HEK293 (cell line): ENCODE measurements around the gene FBXO9.

Source experiments
- BCL11A ChIP-seq: fragments of 450-650 bp; formaldehyde crosslinking; IDR thresholded peaks from 2 replicates; pipeline ENCODE4 v1.5.1; 2016; ENCODE audit warnings: low read depth, missing biosample characterization, missing genetic modification characterization
- BCL11B ChIP-seq: fragments of 450-650 bp; formaldehyde crosslinking; IDR thresholded peaks from 2 replicates; pipeline ENCODE4 v1.5.1; 2016; ENCODE audit warnings: low read depth, missing biosample characterization, missing genetic modification characterization
- FEZF1 ChIP-seq: fragments of 450-650 bp; formaldehyde crosslinking; IDR thresholded peaks from 2 replicates; pipeline ENCODE4 v1.5.1; 2016; ENCODE audit warnings: missing biosample characterization, missing genetic modification characterization
- IKZF3 ChIP-seq: fragments of 450-650 bp; IDR thresholded peaks from 2 replicates; pipeline ENCODE4 v1.5.0; 2018; ENCODE audit warnings: missing biosample characterization, mild to moderate bottlenecking, missing genetic modification characterization, moderate library complexity
- KLF1 ChIP-seq: fragments of 450-650 bp; formaldehyde crosslinking; IDR thresholded peaks from 2 replicates; pipeline ENCODE4 v1.5.1; 2016; ENCODE audit warnings: missing biosample characterization, missing genetic modification characterization
- OSR2 ChIP-seq: fragments of 450-650 bp; formaldehyde crosslinking; IDR thresholded peaks from 2 replicates; pipeline ENCODE4 v1.5.1; 2016; ENCODE audit warnings: missing biosample characterization, missing genetic modification characterization
- PRDM6 ChIP-seq: fragments of 450-650 bp; formaldehyde crosslinking; IDR thresholded peaks from 2 replicates; pipeline ENCODE4 v1.5.1; 2017; ENCODE audit warnings: missing biosample characterization, missing genetic modification characterization
- REPIN1 ChIP-seq: fragments of 450-650 bp; formaldehyde crosslinking; IDR thresholded peaks from 2 replicates; pipeline ENCODE4 v1.5.1; 2017; ENCODE audit warnings: missing biosample characterization, missing genetic modification characterization, low read depth
- SCRT1 ChIP-seq: fragments of 450-650 bp; formaldehyde crosslinking; IDR thresholded peaks from 2 replicates; pipeline ENCODE4 v1.5.1; 2016; ENCODE audit warnings: missing biosample characterization, missing genetic modification characterization, borderline replicate concordance
- SETDB1 ChIP-seq: IDR thresholded peaks from one replicate; pipeline ENCODE4 v1.6.1; 2017; ENCODE audit warnings: mild to moderate bottlenecking, low read length, moderate library complexity, mixed read lengths; ENCODE audit not compliant: insufficient read length
- TRIM28 ChIP-seq: IDR thresholded peaks from 2 replicates; pipeline ENCODE4 v1.6.1; 2011; ENCODE audit warnings: low read length, control low read depth, borderline replicate concordance
- ZBTB21 ChIP-seq: fragments of 450-650 bp; formaldehyde crosslinking; IDR thresholded peaks from 2 replicates; pipeline ENCODE4 v1.5.1; 2017; ENCODE audit warnings: missing biosample characterization, missing genetic modification characterization
- ZBTB8A ChIP-seq: fragments of 450-650 bp; formaldehyde crosslinking; IDR thresholded peaks from 2 replicates; pipeline ENCODE4 v1.5.1; 2016; ENCODE audit warnings: missing biosample characterization, missing genetic modification characterization
- ZNF114 ChIP-seq: fragments of 450-650 bp; formaldehyde crosslinking; IDR thresholded peaks from 2 replicates; pipeline ENCODE4 v1.5.0; 2017; ENCODE audit warnings: missing biosample characterization, missing genetic modification characterization
- ZNF140 ChIP-seq: fragments of 450-650 bp; formaldehyde crosslinking; IDR thresholded peaks from 2 replicates; pipeline ENCODE4 v1.5.1; 2016; ENCODE audit warnings: missing biosample characterization, missing genetic modification characterization
- ZNF16 ChIP-seq: fragments of 450-650 bp; formaldehyde crosslinking; IDR thresholded peaks from 2 replicates; pipeline ENCODE4 v1.5.1; 2016; ENCODE audit warnings: low read depth, missing biosample characterization, missing genetic modification characterization
- ZNF24 ChIP-seq: fragments of 450-650 bp; formaldehyde crosslinking; IDR thresholded peaks from 2 replicates; pipeline ENCODE4 v1.5.1; 2016; ENCODE audit warnings: missing biosample characterization, missing genetic modification characterization
- ZNF274 ChIP-seq, 2 experiments: fragments of 200-500 bp in 1 of 2; fragments of 450-650 bp in 1 of 2; sonication (Bioruptor generic) in 1 of 2; formaldehyde crosslinking in 1 of 2; IDR thresholded peaks; 2 replicates each; pipeline versions ENCODE4 v1.5.1 to v1.6.1; 2014 to 2016; ENCODE audit warnings: borderline replicate concordance in 1 of 2, inconsistent platforms in 1 of 2, low read length in 1 of 2, missing biosample characterization in 1 of 2, missing genetic modification characterization in 1 of 2
- ZNF311 ChIP-seq: fragments of 450-650 bp; formaldehyde crosslinking; IDR thresholded peaks from 2 replicates; pipeline ENCODE4 v1.5.1; 2017; ENCODE audit warnings: missing biosample characterization, missing genetic modification characterization, borderline replicate concordance
- ZNF341 ChIP-seq: fragments of 450-650 bp; formaldehyde crosslinking; IDR thresholded peaks from 2 replicates; pipeline ENCODE4; 2016; ENCODE audit warnings: low read depth, missing biosample characterization, missing genetic modification characterization
- ZNF37A ChIP-seq: fragments of 450-650 bp; IDR thresholded peaks from 2 replicates; pipeline ENCODE4 v1.5.1; 2018; ENCODE audit warnings: missing biosample characterization, missing genetic modification characterization
- ZNF404 ChIP-seq: fragments of 450-650 bp; formaldehyde crosslinking; IDR thresholded peaks from 2 replicates; pipeline ENCODE4 v1.5.1; 2017; ENCODE audit warnings: missing biosample characterization, missing genetic modification characterization
- ZNF416 ChIP-seq: fragments of 450-650 bp; formaldehyde crosslinking; IDR thresholded peaks from 2 replicates; pipeline ENCODE4 v1.5.1; 2016; ENCODE audit warnings: missing biosample characterization, missing genetic modification characterization
- ZNF433 ChIP-seq: fragments of 450-650 bp; formaldehyde crosslinking; IDR thresholded peaks from 2 replicates; pipeline ENCODE4 v1.5.1; 2016; ENCODE audit warnings: missing biosample characterization, missing genetic modification characterization, low read depth
- ZNF521 ChIP-seq: fragments of 450-650 bp; formaldehyde crosslinking; IDR thresholded peaks from 2 replicates; pipeline ENCODE4 v1.5.1; 2017; ENCODE audit warnings: missing biosample characterization, mild to moderate bottlenecking, missing genetic modification characterization
- ZNF544 ChIP-seq: fragments of 450-650 bp; formaldehyde crosslinking; IDR thresholded peaks from 2 replicates; pipeline ENCODE4 v1.5.0; 2017; ENCODE audit warnings: missing biosample characterization, missing genetic modification characterization
- ZNF596 ChIP-seq: fragments of 450-650 bp; IDR thresholded peaks from 2 replicates; pipeline ENCODE4 v1.5.0; 2018; ENCODE audit warnings: missing biosample characterization, mild to moderate bottlenecking, missing genetic modification characterization, moderate library complexity
- ZNF670 ChIP-seq: fragments of 450-650 bp; formaldehyde crosslinking; IDR thresholded peaks from 2 replicates; pipeline ENCODE4 v1.5.1; 2016; ENCODE audit warnings: missing biosample characterization, missing genetic modification characterization, low read depth
- ZNF843 ChIP-seq: fragments of 450-650 bp; formaldehyde crosslinking; IDR thresholded peaks from 2 replicates; pipeline ENCODE4 v1.5.1; 2016; ENCODE audit warnings: missing biosample characterization, missing genetic modification characterization
- ZSCAN30 ChIP-seq: fragments of 450-650 bp; IDR thresholded peaks from 2 replicates; pipeline ENCODE4 v1.5.1; 2018; ENCODE audit warnings: missing biosample characterization, mild to moderate bottlenecking, missing genetic modification characterization, moderate library complexity
- ZSCAN4 ChIP-seq: fragments of 450-650 bp; formaldehyde crosslinking; IDR thresholded peaks from 2 replicates; pipeline ENCODE4 v1.5.1; 2017; ENCODE audit warnings: missing biosample characterization, missing genetic modification characterization
- ZXDB ChIP-seq: fragments of 450-650 bp; formaldehyde crosslinking; IDR thresholded peaks from 2 replicates; pipeline ENCODE4 v1.5.1; 2016; ENCODE audit warnings: missing biosample characterization, missing genetic modification characterization
- TF ChIP-seq, protein P1 (sequence below): fragments of 450-650 bp; IDR thresholded peaks from 2 replicates; pipeline ENCODE4 v1.5.1; 2018; ENCODE audit warnings: missing biosample characterization, mild to moderate bottlenecking, missing genetic modification characterization
- TF ChIP-seq, protein P2 (sequence below): fragments of 450-650 bp; formaldehyde crosslinking; IDR thresholded peaks from 2 replicates; pipeline ENCODE4 v1.5.1; 2016; ENCODE audit warnings: missing biosample characterization, missing genetic modification characterization
- TF ChIP-seq, protein P3 (sequence below): fragments of 450-650 bp; formaldehyde crosslinking; IDR thresholded peaks from 2 replicates; pipeline ENCODE4 v1.5.1; 2016; ENCODE audit warnings: missing biosample characterization, missing genetic modification characterization
- TF ChIP-seq, protein P4 (sequence below): fragments of 450-650 bp; formaldehyde crosslinking; IDR thresholded peaks from 2 replicates; pipeline ENCODE4 v1.5.1; 2016; ENCODE audit warnings: missing biosample characterization, missing genetic modification characterization

The FBXO9 gene

GRCh38 chr6:53086302-53086701, 21.1 kb downstream of the FBXO9 start (continued):
- TF ChIP-seq ZNF416 (tag by site-specific recombination) (no peak), ZBTB21 (tag by site-specific recombination) (no peak), TRIM28 (no peak), PRDM6 (tag by site-specific recombination) (peak; percentile 85), ZNF843 (tag by site-specific recombination) (peak; percentile 74), SCRT1 (tag by site-specific recombination) (no peak), SETDB1 (no peak), FEZF1 (peak; percentile 71), KLF1 (tag by site-specific recombination) (no peak), ZNF114 (tag by site-specific recombination) (no peak), REPIN1 (tag by site-specific recombination) (no peak), BCL11B (no peak), ZNF274 (IDR thresholded peaks at IDR 0.05; ENCODE audit: low read length) (no peak), ZNF274 (tag by site-specific recombination; IDR thresholded peaks at IDR 0.05; ENCODE audit: borderline replicate concordance) (no peak), ZNF433 (no peak), ZNF670 (no peak), ZNF37A (no peak), ZBTB8A (tag by site-specific recombination) (no peak), ZNF311 (tag by site-specific recombination) (no peak), BCL11A (tag by site-specific recombination) (no peak), IKZF3 (tag by site-specific recombination) (no peak), ZNF24 (tag by site-specific recombination) (no peak), ZNF140 (tag by site-specific recombination) (no peak), ZNF544 (tag by site-specific recombination) (no peak), ZXDB (tag by site-specific recombination) (peak; percentile 76), ZNF521 (no peak), ZSCAN30 (tag by site-specific recombination) (no peak), ZNF341 (tag by site-specific recombination) (no peak), ZNF596 (tag by site-specific recombination) (no peak), ZNF16 (tag by site-specific recombination) (no peak), ZSCAN4 (tag by site-specific recombination) (no peak), OSR2 (no peak; the same call in 1 of the 2 replicates), ZNF404 (tag by site-specific recombination) (no peak)
- TF ChIP-seq, protein P1, sequence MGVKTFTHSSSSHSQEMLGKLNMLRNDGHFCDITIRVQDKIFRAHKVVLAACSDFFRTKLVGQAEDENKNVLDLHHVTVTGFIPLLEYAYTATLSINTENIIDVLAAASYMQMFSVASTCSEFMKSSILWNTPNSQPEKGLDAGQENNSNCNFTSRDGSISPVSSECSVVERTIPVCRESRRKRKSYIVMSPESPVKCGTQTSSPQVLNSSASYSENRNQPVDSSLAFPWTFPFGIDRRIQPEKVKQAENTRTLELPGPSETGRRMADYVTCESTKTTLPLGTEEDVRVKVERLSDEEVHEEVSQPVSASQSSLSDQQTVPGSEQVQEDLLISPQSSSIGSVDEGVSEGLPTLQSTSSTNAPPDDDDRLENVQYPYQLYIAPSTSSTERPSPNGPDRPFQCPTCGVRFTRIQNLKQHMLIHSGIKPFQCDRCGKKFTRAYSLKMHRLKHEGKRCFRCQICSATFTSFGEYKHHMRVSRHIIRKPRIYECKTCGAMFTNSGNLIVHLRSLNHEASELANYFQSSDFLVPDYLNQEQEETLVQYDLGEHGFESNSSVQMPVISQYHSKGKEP (tag by site-specific recombination): no peak
- TF ChIP-seq, protein P2, sequence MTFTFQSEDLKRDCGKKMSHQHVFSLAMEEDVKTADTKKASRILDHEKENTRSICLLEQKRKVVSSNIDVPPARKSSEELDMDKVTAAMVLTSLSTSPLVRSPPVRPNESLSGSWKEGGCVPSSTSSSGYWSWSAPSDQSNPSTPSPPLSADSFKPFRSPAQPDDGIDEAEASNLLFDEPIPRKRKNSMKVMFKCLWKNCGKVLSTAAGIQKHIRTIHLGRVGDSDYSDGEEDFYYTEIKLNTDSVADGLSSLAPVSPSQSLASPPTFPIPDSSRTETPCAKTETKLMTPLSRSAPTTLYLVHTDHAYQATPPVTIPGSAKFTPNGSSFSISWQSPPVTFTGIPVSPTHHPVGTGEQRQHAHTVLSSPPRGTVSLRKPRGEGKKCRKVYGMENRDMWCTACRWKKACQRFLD (tag by site-specific recombination): no peak
- TF ChIP-seq, protein P3, sequence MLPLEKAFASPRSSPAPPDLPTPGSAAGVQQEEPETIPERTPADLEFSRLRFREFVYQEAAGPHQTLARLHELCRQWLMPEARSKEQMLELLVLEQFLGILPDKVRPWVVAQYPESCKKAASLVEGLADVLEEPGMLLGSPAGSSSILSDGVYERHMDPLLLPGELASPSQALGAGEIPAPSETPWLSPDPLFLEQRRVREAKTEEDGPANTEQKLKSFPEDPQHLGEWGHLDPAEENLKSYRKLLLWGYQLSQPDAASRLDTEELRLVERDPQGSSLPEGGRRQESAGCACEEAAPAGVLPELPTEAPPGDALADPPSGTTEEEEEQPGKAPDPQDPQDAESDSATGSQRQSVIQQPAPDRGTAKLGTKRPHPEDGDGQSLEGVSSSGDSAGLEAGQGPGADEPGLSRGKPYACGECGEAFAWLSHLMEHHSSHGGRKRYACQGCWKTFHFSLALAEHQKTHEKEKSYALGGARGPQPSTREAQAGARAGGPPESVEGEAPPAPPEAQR (tag by site-specific recombination): no peak
- TF ChIP-seq, protein P4, sequence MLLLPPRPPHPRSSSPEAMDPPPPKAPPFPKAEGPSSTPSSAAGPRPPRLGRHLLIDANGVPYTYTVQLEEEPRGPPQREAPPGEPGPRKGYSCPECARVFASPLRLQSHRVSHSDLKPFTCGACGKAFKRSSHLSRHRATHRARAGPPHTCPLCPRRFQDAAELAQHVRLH: 0 out of 2 replicates have a peak, but pooled peaks have one; percentile 69
